H9 (cell line): ENCODE results near the gene OR10A3. TPM values are rescaled to one million over a fixed set of nuclear protein-coding genes. Genes with fewer than 3 reads are reported as not detected.

Source experiments
- DNase-seq: peaks from one replicate; pipeline ENCODE4 v3.0.0-alpha.2; 2017
- H2AFZ ChIP-seq: one replicate; pipeline ENCODE4 v1.6.1; 2013; ENCODE audit warnings: mild to moderate bottlenecking, low read length, control low read depth, moderate library complexity
- H2AK5ac ChIP-seq: 2 replicates; pipeline ENCODE4 v1.6.1; 2013; ENCODE audit warnings: low read length, control low read depth, mixed read lengths; ENCODE audit not compliant: insufficient read length
- H2BK120ac ChIP-seq: one replicate; pipeline ENCODE4 v1.6.1; 2013; ENCODE audit warnings: low read depth, mild to moderate bottlenecking, low read length, control low read depth, inconsistent platforms; ENCODE audit not compliant: poor library complexity, severe bottlenecking
- H2BK12ac ChIP-seq: 2 replicates; pipeline ENCODE4 v1.6.1; 2013; ENCODE audit warnings: low read length, control low read depth, mixed read lengths, low read depth; ENCODE audit not compliant: insufficient read length
- H2BK15ac ChIP-seq: 2 replicates; pipeline ENCODE4 v1.6.1; 2013; ENCODE audit warnings: low read depth, low read length, control low read depth
- H2BK20ac ChIP-seq: one replicate; pipeline ENCODE4 v1.6.1; 2013; ENCODE audit warnings: low read depth, mild to moderate bottlenecking, low read length, control low read depth, inconsistent platforms; ENCODE audit not compliant: poor library complexity, severe bottlenecking
- H2BK5ac ChIP-seq: 2 replicates; pipeline ENCODE4 v1.6.1; 2013; ENCODE audit warnings: low read length, control low read depth, mixed read lengths; ENCODE audit not compliant: insufficient read length
- H3K14ac ChIP-seq: 2 replicates; pipeline ENCODE4 v1.6.1; 2013; ENCODE audit warnings: low read length, control low read depth; ENCODE audit not compliant: insufficient read depth
- H3K18ac ChIP-seq: 2 replicates; pipeline ENCODE4 v1.6.1; 2013; ENCODE audit warnings: low read depth, mild to moderate bottlenecking, mixed read lengths, low read length, control low read depth; ENCODE audit not compliant: insufficient read length
- H3K23ac ChIP-seq: 2 replicates; pipeline ENCODE4 v1.6.1; 2013; ENCODE audit warnings: low read length, control low read depth, mixed read lengths, low read depth; ENCODE audit not compliant: insufficient read length
- H3K23me2 ChIP-seq: 2 replicates; pipeline ENCODE4 v1.6.1; 2013; ENCODE audit warnings: low read depth, mild to moderate bottlenecking, mixed read lengths, low read length, control low read depth; ENCODE audit not compliant: insufficient read length, poor library complexity, severe bottlenecking
- H3K27ac ChIP-seq: 2 replicates; pipeline ENCODE4 v1.5.1; 2013; ENCODE audit warnings: low read length, control low read depth, mixed read lengths, low read depth; ENCODE audit not compliant: insufficient read length
- H3K27me3 ChIP-seq: 2 replicates; pipeline ENCODE4 v1.6.1; 2013; ENCODE audit warnings: low read length, control low read depth, inconsistent platforms; ENCODE audit not compliant: insufficient read depth
- H3K4ac ChIP-seq: 2 replicates; pipeline ENCODE4 v1.6.1; 2013; ENCODE audit warnings: low read depth, mild to moderate bottlenecking, control low read depth, inconsistent platforms, low read length, moderate library complexity
- H3K4me1 ChIP-seq: 2 replicates; pipeline ENCODE4 v1.6.1; 2013; ENCODE audit warnings: low read length, control low read depth, inconsistent platforms; ENCODE audit not compliant: insufficient read depth
- H3K4me2 ChIP-seq: 2 replicates; pipeline ENCODE4 v1.6.1; 2013; ENCODE audit warnings: low read length, control low read depth, mixed read lengths; ENCODE audit not compliant: insufficient read length, insufficient read depth
- H3K56ac ChIP-seq: 2 replicates; pipeline ENCODE4 v1.6.1; 2013; ENCODE audit warnings: low read depth, mild to moderate bottlenecking, mixed read lengths, low read length, control low read depth; ENCODE audit not compliant: insufficient read length
- H3K79me1 ChIP-seq: 2 replicates; pipeline ENCODE4 v1.6.1; 2013; ENCODE audit warnings: low read depth, mild to moderate bottlenecking, moderate library complexity, low read length, control low read depth, inconsistent platforms; ENCODE audit not compliant: insufficient read depth, poor library complexity, severe bottlenecking
- H3K79me2 ChIP-seq: 2 replicates; pipeline ENCODE4 v1.6.1; 2013; ENCODE audit warnings: low read length, control low read depth, inconsistent platforms; ENCODE audit not compliant: insufficient read depth
- H3K9ac ChIP-seq: 2 replicates; pipeline ENCODE4 v1.6.1; 2013; ENCODE audit warnings: low read length, control low read depth, mixed read lengths; ENCODE audit not compliant: insufficient read length; ENCODE audit errors: extremely low read depth
- H3K9me3 ChIP-seq: one replicate; pipeline ENCODE4 v1.6.1; 2013; ENCODE audit warnings: low read depth, low read length, inconsistent platforms; ENCODE audit not compliant: control insufficient read depth
- H3T11ph ChIP-seq: one replicate; pipeline ENCODE4 v1.6.1; 2013; ENCODE audit warnings: mild to moderate bottlenecking, low read length, control low read depth, inconsistent platforms
- H4K20me1 ChIP-seq: one replicate; pipeline ENCODE4 v1.6.1; 2013; ENCODE audit not compliant: control insufficient read depth, insufficient read length, insufficient read depth
- H4K5ac ChIP-seq: 2 replicates; pipeline ENCODE4 v1.6.1; 2013; ENCODE audit warnings: low read depth, mild to moderate bottlenecking, mixed read lengths, low read length, control low read depth; ENCODE audit not compliant: insufficient read length
- H4K8ac ChIP-seq: replicated peaks from 2 replicates; pipeline ENCODE4 v1.6.1; 2013; ENCODE audit warnings: low read length, control low read depth, mixed read lengths, low read depth; ENCODE audit not compliant: insufficient read length
- H4K91ac ChIP-seq: 2 replicates; pipeline ENCODE4 v1.6.1; 2013; ENCODE audit warnings: low read depth, mild to moderate bottlenecking, moderate library complexity, mixed read lengths, low read length, control low read depth; ENCODE audit not compliant: insufficient read length
- H3K27ac Mint-ChIP-seq, 3 experiments: 2 replicates in 2 of 3; 3 replicates in 1 of 3; pipeline ENCODE4 v1.8.0; 2020 to 2021; ENCODE audit warnings: mixed read lengths in 3 of 3, mild to moderate bottlenecking in 1 of 3, moderate library complexity in 1 of 3
- H3K27me3 Mint-ChIP-seq: 2 replicates; pipeline ENCODE4 v1.8.0; 2021; ENCODE audit warnings: low read depth, mild to moderate bottlenecking, moderate library complexity, mixed read lengths
- H3K36me3 Mint-ChIP-seq, 3 experiments: 2 replicates in 2 of 3; 3 replicates in 1 of 3; pipeline ENCODE4 v1.8.0; 2020 to 2021; ENCODE audit warnings: low read depth in 3 of 3, mixed read lengths in 3 of 3; ENCODE audit not compliant: insufficient read depth in 1 of 3
- H3K4me1 Mint-ChIP-seq, 2 experiments: 2 replicates each; pipeline ENCODE4 v1.8.0; 2020; ENCODE audit warnings: mixed read lengths in 2 of 2
- H3K4me3 Mint-ChIP-seq, 2 experiments: 2 replicates in 1 of 2; 3 replicates in 1 of 2; pipeline ENCODE4 v1.8.0; 2020 to 2021; ENCODE audit warnings: mild to moderate bottlenecking in 2 of 2, mixed read lengths in 2 of 2, moderate library complexity in 1 of 2
- H3K9me3 Mint-ChIP-seq, 2 experiments: 2 replicates in 1 of 2; 3 replicates in 1 of 2; pipeline ENCODE4 v1.8.0; 2020; ENCODE audit warnings: mild to moderate bottlenecking in 2 of 2, mixed read lengths in 2 of 2, moderate library complexity in 1 of 2
- CTCF ChIP-seq: fragments of 200-600 bp; sonication (generic); conservative IDR thresholded peaks from 3 replicates; pipeline ENCODE4 v1.8.0; 2021; ENCODE audit warnings: antibody characterized with exemption, mild to moderate bottlenecking
- WGBS: extraction: QIAGEN DNeasy Blood & Tissue Kit; methylation state at CpG from one replicate; pipeline ENCODE4 v1.1.7; 2013; ENCODE audit warnings: missing lambda C conversion rate, low lambda C conversion rate, mixed read lengths; ENCODE audit not compliant: insufficient read length; ENCODE audit errors: extremely low coverage; 5-methylcytosine and 5-hydroxymethylcytosine counted together
- total RNA-seq: library from RNA; stranded (reverse); gene quantifications from 2 replicates; pipeline ENCODE4 v1.2.1, GENCODE V29; 2021

OR10A3 gene
- total RNA-seq, 1 experiment from 2014 or later, result not detected

- Histone ChIP-seq H3K79me1 (no peaks in the 10 kb centered on the region), H3K23ac (no peak overlapping the region), H2BK15ac (no peak overlapping the region), H3K4me1 (no peaks in the 10 kb centered on the region; the same call in 1 of the 2 replicates), H4K91ac (no peak overlapping the region), H3K9ac (no peak overlapping the region), H3K79me2 (no peaks in the 10 kb centered on the region), H3K14ac (no peak overlapping the region), H4K20me1 (no peaks in the 10 kb centered on the region), H3K18ac (no peak overlapping the region), H4K8ac (no peak overlapping the region), H4K5ac (no peak overlapping the region), H3K56ac (no peak overlapping the region), H3K23me2 (no peaks in the 10 kb centered on the region), H2AFZ (no peak overlapping the region), H3K27ac (no peak overlapping the region), H2BK12ac (no peak overlapping the region), H2AK5ac (no peak overlapping the region), H3K27me3 (no peaks in the 10 kb centered on the region), H3K9me3 (no peaks in the 10 kb centered on the region), H2BK5ac (no peak overlapping the region), H2BK20ac (no peak overlapping the region), H3T11ph (peak overlapping the region; percentile 76), H2BK120ac (no peak overlapping the region), H3K4me2 (no peak overlapping the region), H3K4ac (no peak overlapping the region)
- no peak overlapping the region for H3K27ac Mint-ChIP-seq
- no peaks in the 10 kb centered on the region for H3K36me3 Mint-ChIP-seq
- H3K9me3 Mint-ChIP-seq, result no peaks in the 10 kb centered on the region; a peak in 1 of 5 replicates
- H3K27me3 Mint-ChIP-seq, result peaks cover 3% of the 10 kb centered on the region; the same call in 1 of the 2 replicates
- no peak for TF ChIP-seq CTCF
- no CpG with 5 or more reads among the region's 6 CpGs for WGBS
- H3K4me3 Mint-ChIP-seq, result no peak overlapping the region
- peaks cover 4 to 6% of the 10 kb centered on the region in 2 experiments for H3K4me1 Mint-ChIP-seq
- no peak for DNase-seq
These were observed 50.9 kb downstream of the OR10A3 start for GRCh38 chr11:7890417-7891172.
